Measurements from ENCODE around the gene ADSS1.

The ADSS1 gene

DNA sequence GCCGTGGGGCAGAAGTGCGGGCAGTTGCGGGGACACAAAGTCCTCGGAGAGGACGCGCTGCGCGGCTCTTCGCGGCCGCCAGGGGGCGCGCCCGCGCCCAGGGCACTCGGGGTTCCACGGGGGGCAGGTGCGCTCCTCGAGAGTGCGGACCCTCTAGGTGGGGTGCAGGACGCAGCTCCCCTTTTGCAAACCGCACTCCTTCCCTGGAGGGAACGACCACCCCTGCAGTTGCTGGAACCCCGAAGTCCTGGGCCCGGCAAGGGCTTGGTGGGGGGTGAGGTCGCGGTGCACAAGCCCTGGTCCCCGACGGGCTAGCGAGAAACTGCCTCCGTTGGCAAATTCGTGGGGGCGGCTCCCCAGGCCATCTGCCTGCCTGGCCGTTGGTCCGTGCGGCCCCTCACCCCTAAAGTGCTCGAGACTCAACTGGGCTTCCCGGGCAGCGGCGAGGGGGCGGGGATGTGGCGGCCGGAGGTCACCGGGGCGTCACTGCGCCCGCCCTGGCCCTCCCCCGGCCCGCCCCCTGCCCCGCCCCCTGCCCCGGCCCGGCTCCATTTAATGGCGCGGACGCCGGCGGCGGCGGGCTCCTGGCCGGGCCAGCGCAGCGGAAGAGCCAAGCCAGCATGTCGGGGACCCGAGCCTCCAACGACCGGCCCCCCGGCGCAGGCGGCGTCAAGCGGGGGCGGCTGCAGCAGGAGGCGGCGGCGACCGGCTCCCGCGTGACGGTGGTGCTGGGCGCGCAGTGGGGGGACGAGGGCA lies at the start of gene ADSS1:
Gene ADSS1, plus strand, starts transcription at position 579 of the 756 bp plus-strand sequence. Its CDS starts 42 bp downstream, at position 621.
- CTCF ChIA-PET = interaction anchor here (0.6 to 5.2 kb wide), 18 partner anchors 7 to 102 kb away, joined by 3 to 57 read pairs (median 4); no protein-coding TSS in a partner anchor
- POLR2A ChIA-PET = no interaction called here
- TF ChIP-seq, protein P1, sequence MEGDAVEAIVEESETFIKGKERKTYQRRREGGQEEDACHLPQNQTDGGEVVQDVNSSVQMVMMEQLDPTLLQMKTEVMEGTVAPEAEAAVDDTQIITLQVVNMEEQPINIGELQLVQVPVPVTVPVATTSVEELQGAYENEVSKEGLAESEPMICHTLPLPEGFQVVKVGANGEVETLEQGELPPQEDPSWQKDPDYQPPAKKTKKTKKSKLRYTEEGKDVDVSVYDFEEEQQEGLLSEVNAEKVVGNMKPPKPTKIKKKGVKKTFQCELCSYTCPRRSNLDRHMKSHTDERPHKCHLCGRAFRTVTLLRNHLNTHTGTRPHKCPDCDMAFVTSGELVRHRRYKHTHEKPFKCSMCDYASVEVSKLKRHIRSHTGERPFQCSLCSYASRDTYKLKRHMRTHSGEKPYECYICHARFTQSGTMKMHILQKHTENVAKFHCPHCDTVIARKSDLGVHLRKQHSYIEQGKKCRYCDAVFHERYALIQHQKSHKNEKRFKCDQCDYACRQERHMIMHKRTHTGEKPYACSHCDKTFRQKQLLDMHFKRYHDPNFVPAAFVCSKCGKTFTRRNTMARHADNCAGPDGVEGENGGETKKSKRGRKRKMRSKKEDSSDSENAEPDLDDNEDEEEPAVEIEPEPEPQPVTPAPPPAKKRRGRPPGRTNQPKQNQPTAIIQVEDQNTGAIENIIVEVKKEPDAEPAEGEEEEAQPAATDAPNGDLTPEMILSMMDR (IDR thresholded peaks at IDR 0.05; ENCODE audit: insufficient read depth, low read length, missing control alignments) = peak; percentile 82
- no peak for DNase-seq (ENCODE audit: low read depth, low spot score)
- peak within 1 kb of the TSS; percentile 58 for H3K4me3 ChIP-seq (ENCODE audit: low read depth, low read length)

DNA sequence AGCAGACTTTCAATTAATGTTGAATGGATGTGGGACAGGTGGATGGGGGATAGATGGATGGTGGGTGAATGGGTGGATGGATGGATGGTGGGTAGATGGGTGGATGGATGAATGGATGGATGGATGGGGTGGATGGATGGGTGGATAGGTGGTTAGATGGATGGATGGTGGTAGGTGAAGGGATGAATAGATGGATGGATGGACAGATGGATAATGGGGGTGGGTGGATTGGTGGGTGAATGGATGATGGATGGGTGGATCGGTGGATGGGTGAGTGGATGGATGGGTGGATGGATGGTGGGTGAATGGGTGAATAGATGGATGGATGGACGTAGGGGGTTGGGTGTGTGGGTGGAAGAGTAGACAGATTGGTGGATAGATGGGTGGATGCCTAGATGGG lies 48.6 kb upstream of the ADSS1 start:
- CTCF ChIA-PET = interaction anchor here (1.9 kb wide), 1 partner anchor 9 kb away, joined by 5 read pairs; no protein-coding TSS in a partner anchor
- no peak for DNase-seq (ENCODE audit: low read depth, low spot score)
- TF ChIP-seq, protein P1 (IDR thresholded peaks at IDR 0.05; ENCODE audit: insufficient read depth, low read length, missing control alignments) = no peak
- POLR2A ChIA-PET = no interaction called here
- no peak overlapping the region for H3K4me3 ChIP-seq (ENCODE audit: low read depth, low read length)

DNA sequence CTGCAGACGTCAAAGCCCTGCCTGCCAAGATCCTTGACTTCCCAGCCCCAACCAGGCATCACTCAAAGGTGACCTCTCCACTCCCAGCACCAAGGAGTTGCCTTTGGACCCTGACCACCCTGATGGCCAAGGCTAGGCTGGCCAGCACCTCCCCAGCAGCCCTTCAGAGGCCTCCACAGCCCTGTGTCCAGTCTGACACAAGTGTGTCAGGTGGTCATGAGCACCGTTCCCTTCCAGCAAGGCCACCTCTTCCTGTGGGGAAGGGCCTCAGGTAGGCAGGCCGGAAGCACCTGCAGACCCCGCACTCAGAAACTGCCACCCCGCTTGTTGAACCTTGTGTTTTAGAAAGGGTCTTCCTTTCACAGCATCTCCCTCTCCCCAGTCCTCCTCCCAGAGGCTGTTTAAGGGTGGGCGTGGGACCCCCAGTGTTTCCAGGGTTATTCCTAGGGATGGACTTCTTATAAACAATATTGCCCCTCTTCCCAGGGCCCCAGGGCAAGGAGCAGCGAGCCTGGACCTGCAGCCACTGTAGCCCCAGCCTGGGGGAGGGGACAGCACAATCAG lies 47.8 kb upstream of the ADSS1 start:
- ChIA-PET POLR2A (no interaction called here), CTCF (interaction anchor here (0.6 to 1.9 kb wide), 2 partner anchors 10 to 22 kb away, joined by 3 to 5 read pairs; no protein-coding TSS in a partner anchor)
- H3K4me3 ChIP-seq (ENCODE audit: low read depth, low read length) = no peak overlapping the region
- no peak for DNase-seq (ENCODE audit: low read depth, low spot score)
- TF ChIP-seq, protein P1 (IDR thresholded peaks at IDR 0.05; ENCODE audit: insufficient read depth, low read length, missing control alignments) = no peak

DNA sequence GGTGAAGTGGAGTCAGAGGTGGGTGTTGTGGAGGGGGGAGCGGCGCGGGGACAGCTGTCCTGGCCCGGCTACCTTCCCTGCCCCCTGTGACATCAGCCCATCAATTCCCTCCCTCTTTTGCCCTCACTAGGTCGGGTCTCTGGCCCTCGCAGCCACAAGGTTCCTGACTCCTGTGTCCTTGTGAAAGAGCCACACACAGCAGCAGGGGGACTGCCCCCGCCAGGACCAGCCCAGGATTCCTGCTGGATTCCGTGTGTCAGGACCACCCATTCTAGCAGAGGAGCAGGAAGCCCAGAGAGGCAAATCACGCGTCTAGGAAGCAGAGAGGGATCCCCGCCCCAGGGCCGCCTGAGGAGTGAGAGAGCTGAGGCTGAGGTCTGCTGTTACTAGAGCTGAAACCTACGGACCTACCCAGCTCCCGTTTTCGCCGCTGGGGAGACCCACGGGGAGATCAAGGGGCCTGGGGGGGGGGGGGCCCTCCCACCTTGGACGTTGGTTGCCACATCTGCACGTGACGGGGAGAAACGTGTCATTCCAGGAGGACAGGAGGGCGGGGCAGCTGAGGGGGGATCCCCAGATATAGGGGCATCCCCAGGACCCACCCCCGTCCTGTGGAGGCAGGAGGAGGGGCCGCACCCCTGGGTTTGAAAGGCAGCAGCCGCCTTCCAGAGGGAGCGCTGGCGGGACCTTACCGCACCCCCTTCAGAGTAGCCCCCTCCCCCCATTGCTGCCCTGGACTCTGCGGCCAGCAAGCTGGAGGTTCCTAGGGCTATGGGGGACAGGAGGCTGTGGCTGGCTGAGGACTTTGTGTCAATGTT lies 47.1 kb upstream of the ADSS1 start:
- POLR2A ChIA-PET = interaction anchor here (0.7 kb wide), 1 partner anchor 41 kb away, joined by 3 read pairs; no protein-coding TSS in a partner anchor
- TF ChIP-seq, protein P1 (IDR thresholded peaks at IDR 0.05; ENCODE audit: insufficient read depth, low read length, missing control alignments) = no peak
- DNase-seq (ENCODE audit: low read depth, low spot score) = no peak
- CTCF ChIA-PET = interaction anchor here (0.6 to 1.3 kb wide), 5 partner anchors 11 to 92 kb away, joined by 3 to 5 read pairs (median 3); no protein-coding TSS in a partner anchor
- H3K4me3 ChIP-seq (ENCODE audit: low read depth, low read length) = peak overlapping the region; percentile 60; the same call in 1 of the 2 replicates

DNA sequence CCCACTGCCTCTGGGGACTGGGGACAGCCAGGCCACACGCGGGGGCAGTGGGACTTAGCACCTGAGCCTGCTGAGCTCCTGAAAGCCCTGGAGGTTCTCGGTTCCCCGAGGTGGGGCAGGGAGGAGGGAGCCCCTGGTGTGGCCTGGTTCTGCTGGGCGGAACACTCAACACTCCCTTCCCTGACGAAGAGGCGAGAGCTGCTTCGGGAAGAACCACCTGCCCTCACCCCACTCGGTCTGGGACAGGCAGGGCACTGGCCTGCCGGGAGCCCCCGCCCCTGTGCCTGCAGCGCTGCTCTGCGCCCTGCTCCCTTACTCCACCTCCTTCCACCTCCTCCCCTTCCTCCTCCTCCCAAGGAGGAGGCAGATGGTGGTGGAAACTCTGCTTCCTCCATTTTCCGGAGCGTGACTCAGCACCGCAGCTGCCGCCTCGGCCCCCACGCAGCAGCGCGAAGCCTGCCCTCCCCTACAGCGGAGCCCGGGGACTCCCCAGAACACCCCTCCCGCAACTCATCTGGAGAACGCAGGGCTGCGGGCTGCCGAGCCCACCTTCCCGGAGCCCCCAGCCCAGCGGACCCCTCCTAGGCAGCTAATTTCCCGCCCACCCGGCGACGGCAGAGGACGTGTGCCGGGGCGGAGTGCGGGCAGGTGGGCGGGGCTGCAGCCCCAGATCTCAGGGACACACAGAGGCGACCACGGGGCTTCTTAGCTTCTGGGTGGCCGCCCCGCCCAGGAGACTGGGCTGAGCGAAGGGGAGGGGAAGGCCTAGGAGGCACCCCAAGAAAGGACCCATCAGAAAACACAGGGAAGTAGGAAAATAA lies 46.3 kb upstream of the ADSS1 start:
- peak overlapping the region; percentile 60 for H3K4me3 ChIP-seq (ENCODE audit: low read depth, low read length)
- CTCF ChIA-PET = interaction anchor here (0.6 to 1.8 kb wide), 10 partner anchors 9 to 803 kb away, joined by 3 to 5 read pairs (median 3); no protein-coding TSS in a partner anchor
- DNase-seq (ENCODE audit: low read depth, low spot score) = no peak
- TF ChIP-seq, protein P1 (IDR thresholded peaks at IDR 0.05; ENCODE audit: insufficient read depth, low read length, missing control alignments) = no peak
- POLR2A ChIA-PET = no interaction called here
